ENCODE data around the gene DOLPP1.
A peak's percentile ranks its signal among the peaks of the same experiment; 100 is the strongest.

Gene DOLPP1

GRCh38 chr9:129102791-129103594 lies 22.1 kb downstream of the DOLPP1 start:
- Histone ChIP-seq H3K27ac (ENCODE audit: low read depth, low read length) (no peak overlapping the region), H3K4me1 (ENCODE audit: control insufficient read depth, insufficient read depth, low read length) (no peaks in the 10 kb centered on the region), H3K27me3 (ENCODE audit: control insufficient read depth, insufficient read depth, low read length) (no peaks in the 10 kb centered on the region), H3K9ac (ENCODE audit: low read length) (no peak overlapping the region), H3K4me3 (ENCODE audit: low read length) (no peak overlapping the region), H3K36me3 (ENCODE audit: control insufficient read depth, insufficient read depth, low read length) (peaks cover 8% of the 10 kb centered on the region)

GRCh38 chr9:129103595-129103965 lies 22.7 kb downstream of the DOLPP1 start:
- Histone ChIP-seq H3K27ac (ENCODE audit: low read depth, low read length) (no peak overlapping the region), H3K4me3 (ENCODE audit: low read length) (no peak overlapping the region), H3K27me3 (ENCODE audit: control insufficient read depth, insufficient read depth, low read length) (no peaks in the 10 kb centered on the region), H3K9ac (ENCODE audit: low read length) (no peak overlapping the region), H3K36me3 (ENCODE audit: control insufficient read depth, insufficient read depth, low read length) (peaks cover 5% of the 10 kb centered on the region), H3K4me1 (ENCODE audit: control insufficient read depth, insufficient read depth, low read length) (no peaks in the 10 kb centered on the region)

GRCh38 chr9:129104051-129104450 lies 23.1 kb downstream of the DOLPP1 start:
- Histone ChIP-seq H3K4me1 (ENCODE audit: control insufficient read depth, insufficient read depth, low read length) (peaks cover under 1% of the 10 kb centered on the region), H3K36me3 (ENCODE audit: control insufficient read depth, insufficient read depth, low read length) (peaks cover 5% of the 10 kb centered on the region), H3K27ac (ENCODE audit: low read depth, low read length) (no peak overlapping the region)

GRCh38 chr9:129105857-129106694 lies 25.2 kb downstream of the DOLPP1 start:
- Histone ChIP-seq H3K27me3 (ENCODE audit: control insufficient read depth, insufficient read depth, low read length) (no peaks in the 10 kb centered on the region), H3K4me1 (ENCODE audit: control insufficient read depth, insufficient read depth, low read length) (peaks cover 8% of the 10 kb centered on the region), H3K27ac (ENCODE audit: low read depth, low read length) (no peak overlapping the region), H3K4me3 (ENCODE audit: low read length) (no peak overlapping the region), H3K36me3 (ENCODE audit: control insufficient read depth, insufficient read depth, low read length) (peaks cover 5% of the 10 kb centered on the region), H3K9ac (ENCODE audit: low read length) (no peak overlapping the region)

More at GRCh38 chr9:129104051-129104450, 23.1 kb downstream of the DOLPP1 start:
- Histone ChIP-seq H3K9ac (ENCODE audit: low read length) (no peak overlapping the region), H3K4me3 (ENCODE audit: low read length) (no peak overlapping the region), H3K27me3 (ENCODE audit: control insufficient read depth, insufficient read depth, low read length) (no peaks in the 10 kb centered on the region)

GRCh38 chr9:129107651-129108050 lies 26.7 kb downstream of the DOLPP1 start:
- Histone ChIP-seq H3K4me1 (ENCODE audit: control insufficient read depth, insufficient read depth, low read length) (peaks cover 8% of the 10 kb centered on the region), H3K27ac (ENCODE audit: low read depth, low read length) (no peak overlapping the region), H3K36me3 (ENCODE audit: control insufficient read depth, insufficient read depth, low read length) (peaks cover 5% of the 10 kb centered on the region), H3K9ac (ENCODE audit: low read length) (no peak overlapping the region), H3K4me3 (ENCODE audit: low read length) (no peak overlapping the region), H3K27me3 (ENCODE audit: control insufficient read depth, insufficient read depth, low read length) (no peaks in the 10 kb centered on the region)

- H3K36me3 ChIP-seq (ENCODE audit: control insufficient read depth, insufficient read depth, low read length) = peaks cover 5% of the 10 kb centered on the region
- H3K9ac ChIP-seq (ENCODE audit: low read length) = no peak overlapping the region
- no peak overlapping the region for H3K27ac ChIP-seq (ENCODE audit: low read depth, low read length)
- no peak overlapping the region for H3K4me3 ChIP-seq (ENCODE audit: low read length)
- no peaks in the 10 kb centered on the region for H3K27me3 ChIP-seq (ENCODE audit: control insufficient read depth, insufficient read depth, low read length)
- H3K4me1 ChIP-seq (ENCODE audit: control insufficient read depth, insufficient read depth, low read length) = peaks cover 8% of the 10 kb centered on the region
These were observed 27.3 kb downstream of the DOLPP1 start for GRCh38 chr9:129108083-129108804.

- Histone ChIP-seq H3K36me3 (ENCODE audit: control insufficient read depth, insufficient read depth, low read length) (peaks cover 5% of the 10 kb centered on the region), H3K4me1 (ENCODE audit: control insufficient read depth, insufficient read depth, low read length) (peaks cover 8% of the 10 kb centered on the region), H3K4me3 (ENCODE audit: low read length) (no peak overlapping the region), H3K27ac (ENCODE audit: low read depth, low read length) (no peak overlapping the region), H3K27me3 (ENCODE audit: control insufficient read depth, insufficient read depth, low read length) (no peaks in the 10 kb centered on the region), H3K9ac (ENCODE audit: low read length) (no peak overlapping the region)
These were observed 28.1 kb downstream of the DOLPP1 start for GRCh38 chr9:129108805-129109536.

GRCh38 chr9:129109537-129109903 lies 28.6 kb downstream of the DOLPP1 start:
- peak overlapping the region; percentile 44 for H3K4me3 ChIP-seq (ENCODE audit: low read length)
- no peak overlapping the region for H3K27ac ChIP-seq (ENCODE audit: low read depth, low read length)
- H3K9ac ChIP-seq (ENCODE audit: low read length) = no peak overlapping the region

GRCh38 chr9:129109952-129110739 lies 29.2 kb downstream of the DOLPP1 start:
- Histone ChIP-seq H3K4me3 (ENCODE audit: low read length) (peak overlapping the region; percentile 72), H3K27ac (ENCODE audit: low read depth, low read length) (peak overlapping the region; percentile 100), H3K9ac (ENCODE audit: low read length) (peak overlapping the region; percentile 58), H3K4me1 (ENCODE audit: control insufficient read depth, insufficient read depth, low read length) (peaks cover 8% of the 10 kb centered on the region), H3K36me3 (ENCODE audit: control insufficient read depth, insufficient read depth, low read length) (peaks cover 5% of the 10 kb centered on the region), H3K27me3 (ENCODE audit: control insufficient read depth, insufficient read depth, low read length) (no peaks in the 10 kb centered on the region)

More at GRCh38 chr9:129109537-129109903, 28.6 kb downstream of the DOLPP1 start:
- Histone ChIP-seq H3K27me3 (ENCODE audit: control insufficient read depth, insufficient read depth, low read length) (no peaks in the 10 kb centered on the region), H3K4me1 (ENCODE audit: control insufficient read depth, insufficient read depth, low read length) (peaks cover 8% of the 10 kb centered on the region), H3K36me3 (ENCODE audit: control insufficient read depth, insufficient read depth, low read length) (peaks cover 5% of the 10 kb centered on the region)

GRCh38 chr9:129110740-129111527 lies 30.0 kb downstream of the DOLPP1 start, which contains the start of the genes CRAT and PTPA:
Gene CRAT (minus strand): TSS chr9:129110793. CDS start chr9:129110509, 284 bp downstream.
Gene PTPA (plus strand): TSS chr9:129111415. CDS start chr9:129111601, 186 bp downstream.
- Histone ChIP-seq H3K27ac (ENCODE audit: low read depth, low read length) (peak within 1 kb of the TSS; percentile 100), H3K27me3 (ENCODE audit: control insufficient read depth, insufficient read depth, low read length) (no peaks in the 10 kb centered on the region), H3K36me3 (ENCODE audit: control insufficient read depth, insufficient read depth, low read length) (peaks cover 5% of the 10 kb centered on the region), H3K4me1 (ENCODE audit: control insufficient read depth, insufficient read depth, low read length) (peaks cover 8% of the 10 kb centered on the region), H3K9ac (ENCODE audit: low read length) (peak within 1 kb of the TSS; percentile 66), H3K4me3 (ENCODE audit: low read length) (peak within 1 kb of the TSS; percentile 95)
